ENCODE results near the gene PACSIN1.
"Not testable (repeated sequence)": the region's sequence is repeated elsewhere in the genome, so short reads cannot be mapped to it uniquely, and the experiment has no call there.

The PACSIN1 gene

DNA sequence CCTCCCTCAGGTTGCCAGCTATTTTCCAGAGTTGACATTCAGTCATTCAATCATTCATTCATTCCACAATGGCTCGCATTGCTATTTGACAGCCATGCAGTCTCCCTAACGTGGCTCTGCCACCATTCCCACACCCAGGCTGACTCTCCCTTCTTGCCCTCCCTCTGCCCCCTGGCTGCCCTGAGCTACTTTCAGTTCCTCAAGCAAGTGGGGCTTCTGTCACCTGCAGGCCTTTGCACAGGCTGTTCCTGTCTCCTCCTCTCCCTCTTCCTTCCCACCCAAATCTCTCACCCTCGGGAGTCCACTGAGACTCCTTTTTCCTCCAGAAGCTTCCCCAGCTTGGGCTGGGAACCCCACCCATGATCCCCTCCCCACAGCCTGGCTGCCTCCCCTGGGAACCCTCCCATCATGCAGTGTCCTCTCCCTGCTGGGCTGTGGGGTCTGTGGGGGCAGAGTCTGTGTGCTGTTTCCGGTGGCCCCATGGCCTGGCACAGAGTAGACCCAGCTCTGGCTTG lies 2.6 kb downstream of the PACSIN1 start:
- H3K4me1 Mint-ChIP-seq = peaks cover 14% of the 10 kb centered on the region
- no peaks in the 10 kb centered on the region for H3K9me3 Mint-ChIP-seq
- no peak for ATAC-seq
- no peak for DNase-seq
- H3K27me3 Mint-ChIP-seq = peaks cover 53% of the 10 kb centered on the region
- H3K4me3 Mint-ChIP-seq = no peak overlapping the region
- H3K27ac Mint-ChIP-seq = peak overlapping the region in 1 of 2 donors; percentile 13

DNA sequence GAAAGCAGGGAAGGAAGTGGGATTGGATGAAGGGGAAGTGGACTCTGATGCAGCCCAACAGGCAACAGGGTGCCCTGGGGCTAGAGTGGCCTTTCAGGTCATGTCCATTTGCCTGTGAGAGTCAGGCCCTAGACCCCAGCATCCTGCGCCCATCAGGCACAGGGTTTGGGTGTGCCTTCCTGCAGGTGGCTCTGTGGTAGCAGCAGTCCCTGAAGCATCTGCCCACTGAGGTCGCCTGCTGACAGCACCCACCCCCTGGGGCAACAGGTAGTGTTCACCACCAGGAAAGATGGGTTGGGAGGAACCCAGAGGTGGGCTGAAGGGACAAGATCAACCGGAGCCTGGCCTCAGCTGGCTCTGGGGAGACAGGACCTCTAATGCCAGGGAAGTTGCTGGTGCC lies 3.6 kb downstream of the PACSIN1 start:
- Mint-ChIP-seq H3K4me1 (peaks cover 14% of the 10 kb centered on the region), H3K27ac (peak overlapping the region in 1 of 2 donors; percentile 95), H3K27me3 (peaks cover 42% of the 10 kb centered on the region), H3K4me3 (no peak overlapping the region), H3K9me3 (no peaks in the 10 kb centered on the region)
- DNase-seq (no peak), ATAC-seq (no peak)

DNA sequence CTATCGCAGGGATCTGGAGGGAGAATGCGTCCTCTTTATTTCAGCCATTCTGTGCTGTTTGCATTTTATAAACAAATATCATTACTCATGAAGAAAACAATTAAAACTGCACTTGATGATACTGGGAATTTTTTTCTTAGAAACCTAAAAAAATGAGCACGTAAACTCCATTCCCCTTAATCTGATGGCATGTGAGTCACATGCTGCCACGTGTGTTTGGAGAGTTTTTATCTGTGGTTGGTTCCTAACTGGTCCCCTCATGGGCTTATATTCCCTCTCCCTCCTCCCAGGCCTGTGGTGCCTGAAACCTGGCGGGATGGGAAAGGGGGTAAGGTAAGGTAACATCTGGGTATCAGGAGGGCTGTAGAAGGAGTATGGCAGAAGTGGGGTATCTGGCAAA lies 6.5 kb downstream of the PACSIN1 start:
- ATAC-seq (no peak), DNase-seq (no peak)
- Mint-ChIP-seq H3K27me3 (peaks cover 14% of the 10 kb centered on the region), H3K4me3 (no peak overlapping the region), H3K9me3 (no peaks in the 10 kb centered on the region), H3K4me1 (no peaks in the 10 kb centered on the region), H3K27ac (peak overlapping the region; percentile 29 to 72)

DNA sequence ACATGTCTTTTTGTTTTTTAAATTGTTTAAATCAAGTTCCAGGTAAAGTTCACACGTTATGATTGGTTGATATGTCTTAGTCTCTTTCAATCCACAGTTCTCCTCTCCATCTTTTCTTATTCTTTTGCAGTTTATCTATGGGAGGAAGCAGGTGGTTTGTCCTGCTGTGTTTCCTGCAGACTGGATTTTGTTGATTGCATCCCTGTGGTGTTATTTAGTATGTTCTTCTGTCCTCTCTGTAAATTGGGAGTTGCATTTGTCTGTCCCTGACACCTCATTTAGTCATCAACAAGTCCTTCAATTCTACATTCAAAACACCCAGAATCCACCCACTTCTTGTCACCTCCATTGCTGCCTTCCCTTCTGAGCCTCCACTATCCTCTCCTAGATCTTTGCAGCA lies 8.1 kb downstream of the PACSIN1 start:
- Mint-ChIP-seq H3K9me3 (no peaks in the 10 kb centered on the region), H3K27me3 (peaks cover 8% of the 10 kb centered on the region), H3K27ac (no peak overlapping the region), H3K4me1 (no peaks in the 10 kb centered on the region), H3K4me3 (no peak overlapping the region)
- DNase-seq (no peak), ATAC-seq (no peak)

DNA sequence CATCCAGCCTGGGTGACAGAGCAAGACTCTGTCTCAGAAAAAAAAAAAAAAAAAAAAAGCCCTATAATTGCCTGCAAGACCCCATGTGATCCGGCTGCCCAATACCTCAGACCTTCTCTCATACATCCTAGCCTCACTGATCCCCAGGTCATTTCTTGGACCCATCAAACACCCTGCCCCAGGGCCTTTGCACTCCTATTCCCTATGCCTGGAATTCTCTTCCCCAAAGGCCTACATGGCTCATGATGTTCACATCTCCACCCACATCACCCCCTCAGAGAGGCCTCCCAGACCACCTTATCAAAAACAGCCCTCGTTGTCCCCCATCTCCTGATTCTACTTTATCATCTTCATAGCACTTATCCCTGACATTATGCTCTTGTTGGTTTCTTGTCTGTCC lies 8.9 kb downstream of the PACSIN1 start:
- H3K9me3 Mint-ChIP-seq = no peaks in the 10 kb centered on the region
- no peaks in the 10 kb centered on the region for H3K27me3 Mint-ChIP-seq
- H3K4me1 Mint-ChIP-seq = no peaks in the 10 kb centered on the region
- H3K4me3 Mint-ChIP-seq = no peak overlapping the region
- no peak overlapping the region for H3K27ac Mint-ChIP-seq
- ATAC-seq (no peak), DNase-seq (no peak)

DNA sequence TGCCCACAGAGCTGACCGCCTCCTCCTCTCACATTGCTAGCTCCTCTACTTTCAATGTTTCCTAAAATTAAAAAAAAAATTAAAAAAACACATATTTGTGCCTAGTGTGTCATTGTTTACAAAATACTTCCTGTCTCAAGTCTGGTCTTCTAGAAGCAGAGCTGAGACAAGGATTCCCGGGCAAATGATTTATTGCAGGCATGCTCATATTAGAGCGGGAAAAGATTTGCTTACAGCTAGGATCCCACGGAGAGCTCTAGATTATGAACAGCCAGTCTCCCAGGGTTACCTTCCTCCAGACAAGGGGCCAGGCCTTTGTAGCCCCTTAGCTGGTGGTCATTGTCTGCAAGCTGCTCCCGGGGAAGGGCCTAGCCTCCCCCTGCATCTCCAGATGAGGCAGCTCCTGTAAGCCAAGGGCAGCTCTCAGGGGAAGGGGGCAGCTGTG lies 9.4 kb downstream of the PACSIN1 start:
- Mint-ChIP-seq H3K27ac (no peak overlapping the region), H3K4me3 (no peak overlapping the region), H3K27me3 (no peaks in the 10 kb centered on the region), H3K9me3 (no peaks in the 10 kb centered on the region), H3K4me1 (no peaks in the 10 kb centered on the region)
- ATAC-seq (no peak), DNase-seq (no peak)

DNA sequence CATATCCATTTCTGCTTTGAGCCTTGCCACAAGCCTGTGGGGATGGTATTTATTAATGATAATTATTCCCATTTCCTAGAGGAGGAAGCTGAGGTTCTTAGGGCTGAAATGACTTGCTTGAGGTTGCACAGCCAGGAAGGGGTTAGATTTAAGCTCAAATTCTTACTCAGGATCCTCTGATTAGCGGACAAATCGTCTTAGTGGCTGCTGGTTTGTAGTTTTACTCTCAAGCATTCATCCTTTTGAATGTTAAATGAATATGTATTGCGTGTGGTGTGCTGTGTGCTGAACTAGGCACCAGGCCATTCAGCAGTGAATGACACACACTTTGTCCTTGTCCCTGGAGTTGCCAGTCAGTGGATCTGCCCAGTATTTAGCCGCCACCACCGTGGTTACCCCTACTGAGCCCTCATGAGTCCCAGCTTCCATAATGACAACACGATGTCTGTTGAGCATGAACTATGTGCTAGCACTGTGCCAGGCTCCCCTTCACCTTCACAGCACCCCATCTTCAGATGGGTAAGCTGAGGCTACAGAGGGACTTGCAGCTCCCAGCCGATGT lies 10.0 kb downstream of the PACSIN1 start:
- H3K4me1 Mint-ChIP-seq = no peaks in the 10 kb centered on the region
- DNase-seq = no peak
- no peaks in the 10 kb centered on the region for H3K27me3 Mint-ChIP-seq
- no peaks in the 10 kb centered on the region for H3K9me3 Mint-ChIP-seq
- no peak overlapping the region for H3K4me3 Mint-ChIP-seq
- no peak for ATAC-seq
- no peak overlapping the region for H3K27ac Mint-ChIP-seq

DNA sequence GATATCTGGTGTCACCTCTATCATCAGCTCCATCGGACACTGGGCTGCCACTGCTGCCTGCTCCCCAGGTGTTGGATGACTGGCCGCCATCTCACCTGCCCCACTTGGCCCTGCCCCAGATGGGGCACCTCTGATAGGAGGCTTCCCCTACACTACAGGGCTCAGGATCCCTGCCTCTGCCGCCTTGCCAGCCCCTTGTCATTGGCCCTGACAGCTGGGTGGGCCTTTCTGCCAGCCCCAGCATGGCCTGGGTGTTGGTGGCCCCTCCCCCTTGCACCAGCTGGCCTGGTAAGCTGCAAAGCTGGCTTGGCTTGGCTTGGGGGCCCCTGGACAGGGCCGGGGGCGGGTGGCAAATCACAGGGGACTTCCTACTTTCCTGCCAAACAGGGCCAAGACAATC lies 10.6 kb downstream of the PACSIN1 start:
- Mint-ChIP-seq H3K9me3 (no peaks in the 10 kb centered on the region), H3K27ac (no peak overlapping the region), H3K4me1 (no peaks in the 10 kb centered on the region), H3K4me3 (no peak overlapping the region), H3K27me3 (no peaks in the 10 kb centered on the region)
- ATAC-seq (no peak), DNase-seq (no peak)

DNA sequence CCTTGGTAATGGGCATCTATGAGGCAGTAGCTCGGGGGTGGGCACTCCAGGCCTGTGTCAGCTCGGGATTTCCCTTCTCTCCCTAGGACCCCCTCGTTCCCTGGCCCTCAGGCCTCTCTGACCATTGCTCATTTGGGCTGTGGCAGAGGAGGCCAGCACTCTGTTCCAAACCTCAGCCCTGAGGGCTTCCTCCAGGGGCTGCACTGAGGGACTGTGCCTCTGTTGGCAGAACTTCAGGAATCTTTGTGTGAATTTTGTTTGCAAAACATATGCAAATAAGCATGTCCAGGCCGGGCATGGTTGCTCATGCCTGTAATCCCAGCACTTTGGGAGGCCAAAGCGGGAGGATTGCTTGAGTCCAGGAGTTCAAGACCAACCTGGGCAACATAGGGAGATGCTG lies 11.0 kb downstream of the PACSIN1 start:
- H3K4me3 Mint-ChIP-seq = no peak overlapping the region
- H3K4me1 Mint-ChIP-seq = no peaks in the 10 kb centered on the region
- no peak overlapping the region for H3K27ac Mint-ChIP-seq
- ATAC-seq (no peak), DNase-seq (no peak)
- no peaks in the 10 kb centered on the region for H3K9me3 Mint-ChIP-seq
- no peaks in the 10 kb centered on the region for H3K27me3 Mint-ChIP-seq

DNA sequence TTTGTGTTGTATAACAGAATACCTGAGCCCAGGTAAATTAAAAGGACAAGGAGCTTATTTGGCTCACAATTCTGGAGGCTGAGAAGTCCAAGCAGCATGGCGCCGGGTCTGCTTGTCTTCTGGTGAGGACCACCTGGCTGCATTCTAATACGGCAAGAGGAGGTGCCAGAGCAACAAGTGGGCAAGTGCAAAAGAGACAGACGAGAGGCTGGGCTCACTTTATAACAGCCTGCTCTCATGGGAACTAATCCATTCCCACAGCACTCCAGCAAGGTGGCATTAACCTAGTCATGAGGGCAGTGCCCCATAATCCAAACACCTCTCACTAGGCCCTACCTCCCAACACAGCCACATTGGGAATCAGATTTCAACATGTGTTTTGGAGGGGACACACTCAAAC lies 12.9 kb downstream of the PACSIN1 start:
- ATAC-seq = no peak
- H3K9me3 Mint-ChIP-seq = no peaks in the 10 kb centered on the region
- H3K27me3 Mint-ChIP-seq = no peaks in the 10 kb centered on the region
- no peak overlapping the region for H3K27ac Mint-ChIP-seq
- no peak for DNase-seq
- H3K4me3 Mint-ChIP-seq = no peak overlapping the region
- H3K4me1 Mint-ChIP-seq = peaks cover under 1% of the 10 kb centered on the region

DNA sequence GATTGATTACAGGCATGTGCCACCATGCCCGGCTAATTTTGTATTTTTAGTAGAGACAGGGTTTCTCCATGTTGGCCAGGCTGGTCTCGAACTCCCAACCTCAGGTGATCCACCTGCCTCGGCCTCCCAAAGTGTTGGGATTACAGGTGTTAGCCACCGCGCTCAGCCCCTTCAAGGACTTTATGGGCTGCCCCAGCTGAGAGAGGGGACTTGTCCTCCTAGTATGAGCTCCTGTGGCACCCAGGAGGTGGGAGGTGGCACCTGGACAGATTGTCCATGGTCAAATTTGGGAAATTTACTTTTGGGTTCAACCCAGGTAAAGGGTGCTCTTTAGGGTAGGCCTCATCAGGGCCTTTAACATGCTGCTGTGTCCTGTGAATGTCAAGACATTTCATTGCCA lies 17.9 kb downstream of the PACSIN1 start:
- H3K9me3 Mint-ChIP-seq, H3K4me3 Mint-ChIP-seq, DNase-seq, ATAC-seq, H3K27me3 Mint-ChIP-seq, H3K27ac Mint-ChIP-seq: not testable (repeated sequence)
- peaks cover 31% of the 10 kb centered on the region for H3K4me1 Mint-ChIP-seq

DNA sequence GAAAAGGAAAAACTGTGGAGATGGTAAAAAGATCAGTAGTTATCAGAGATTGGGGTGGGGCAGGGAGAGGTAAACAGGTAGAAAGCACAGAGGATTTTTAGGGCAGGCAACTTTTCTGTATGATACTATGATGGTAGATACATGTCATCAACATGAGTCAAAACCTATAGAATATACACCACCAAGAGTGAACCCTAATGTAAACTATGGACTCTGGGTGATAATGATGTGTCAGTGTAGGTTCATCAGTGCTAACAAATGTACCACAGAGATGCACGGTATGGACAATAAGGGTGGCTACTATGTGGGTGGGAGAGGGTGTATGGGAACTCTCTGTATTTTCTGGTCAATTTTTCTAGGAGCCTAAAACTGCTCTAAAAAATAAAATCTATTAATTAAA lies 18.5 kb downstream of the PACSIN1 start:
- no peaks in the 10 kb centered on the region for H3K9me3 Mint-ChIP-seq
- ATAC-seq = peak; percentile 31
- no peak overlapping the region for H3K4me3 Mint-ChIP-seq
- no peak for DNase-seq
- H3K27me3 Mint-ChIP-seq = no peaks in the 10 kb centered on the region
- peaks cover 35% of the 10 kb centered on the region for H3K4me1 Mint-ChIP-seq
- H3K27ac Mint-ChIP-seq = no peak overlapping the region

DNA sequence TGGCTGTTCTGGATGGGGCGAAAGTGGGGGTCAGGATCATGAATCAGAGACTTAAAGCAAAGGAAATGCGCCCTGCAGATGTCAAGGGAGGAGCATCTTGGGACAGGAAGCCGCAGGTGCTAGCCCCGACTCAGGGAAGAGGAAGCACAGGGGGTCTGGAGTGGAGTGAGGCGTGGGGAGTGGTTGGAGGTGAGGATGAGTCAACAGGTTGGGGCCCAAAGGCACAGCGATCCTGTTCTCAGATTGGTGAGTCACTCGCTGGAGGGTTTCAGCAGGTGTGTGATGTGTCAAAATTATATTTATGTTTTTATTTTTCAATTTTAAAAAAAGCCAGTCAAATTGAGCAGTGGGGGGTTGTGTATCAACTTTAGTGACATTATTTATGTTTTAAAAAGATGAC lies 19.0 kb downstream of the PACSIN1 start:
- Mint-ChIP-seq H3K27me3 (no peaks in the 10 kb centered on the region), H3K27ac (peak overlapping the region; percentile 65 to 92), H3K9me3 (no peaks in the 10 kb centered on the region), H3K4me1 (peaks cover 40% of the 10 kb centered on the region), H3K4me3 (peak overlapping the region; percentile 59 to 63)
- ATAC-seq = peak; percentile 99
- peak; percentile 67 to 85 for DNase-seq

DNA sequence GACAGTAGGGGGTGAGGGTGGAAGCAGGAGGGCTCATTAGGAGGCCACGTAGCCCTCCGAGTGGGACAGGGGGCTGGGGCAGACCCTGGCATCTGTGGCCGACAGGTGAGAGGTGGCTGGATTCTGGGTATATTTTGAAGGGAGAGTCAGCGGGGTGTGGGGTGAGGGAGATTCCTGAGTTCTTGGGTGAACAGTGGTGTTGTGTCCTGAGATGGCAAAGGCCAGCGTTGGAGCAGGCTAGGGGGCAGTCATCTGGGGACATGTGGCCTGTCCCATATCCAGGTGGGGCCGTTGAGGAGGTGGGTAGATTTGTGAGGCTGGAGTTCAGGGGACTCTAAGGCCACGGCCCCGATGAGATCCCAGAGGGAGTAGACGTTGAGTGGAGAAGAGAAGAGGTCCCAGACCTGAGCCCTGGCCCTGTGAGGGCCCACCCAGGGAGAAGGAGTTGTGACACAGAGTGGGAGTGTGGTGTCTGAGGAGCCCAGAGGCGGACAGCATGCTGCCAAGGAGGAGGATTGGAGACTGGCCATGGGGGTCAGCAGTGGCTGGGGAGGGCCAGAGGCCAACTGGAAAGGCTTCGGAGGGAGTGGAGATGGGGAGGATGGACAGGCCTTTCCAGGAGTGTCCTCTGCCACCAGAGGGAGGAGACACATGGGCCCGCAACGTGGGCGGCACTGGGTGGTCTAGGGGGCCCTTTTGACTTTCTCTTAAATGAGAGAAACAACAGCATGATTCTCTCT lies 19.6 kb downstream of the PACSIN1 start:
- H3K4me1 Mint-ChIP-seq = peaks cover 42% of the 10 kb centered on the region
- H3K4me3 Mint-ChIP-seq = peak overlapping the region; percentile 59 to 63
- DNase-seq (no peak), ATAC-seq (no peak)
- no peaks in the 10 kb centered on the region for H3K27me3 Mint-ChIP-seq
- no peaks in the 10 kb centered on the region for H3K9me3 Mint-ChIP-seq
- peak overlapping the region; percentile 82 to 92 for H3K27ac Mint-ChIP-seq

DNA sequence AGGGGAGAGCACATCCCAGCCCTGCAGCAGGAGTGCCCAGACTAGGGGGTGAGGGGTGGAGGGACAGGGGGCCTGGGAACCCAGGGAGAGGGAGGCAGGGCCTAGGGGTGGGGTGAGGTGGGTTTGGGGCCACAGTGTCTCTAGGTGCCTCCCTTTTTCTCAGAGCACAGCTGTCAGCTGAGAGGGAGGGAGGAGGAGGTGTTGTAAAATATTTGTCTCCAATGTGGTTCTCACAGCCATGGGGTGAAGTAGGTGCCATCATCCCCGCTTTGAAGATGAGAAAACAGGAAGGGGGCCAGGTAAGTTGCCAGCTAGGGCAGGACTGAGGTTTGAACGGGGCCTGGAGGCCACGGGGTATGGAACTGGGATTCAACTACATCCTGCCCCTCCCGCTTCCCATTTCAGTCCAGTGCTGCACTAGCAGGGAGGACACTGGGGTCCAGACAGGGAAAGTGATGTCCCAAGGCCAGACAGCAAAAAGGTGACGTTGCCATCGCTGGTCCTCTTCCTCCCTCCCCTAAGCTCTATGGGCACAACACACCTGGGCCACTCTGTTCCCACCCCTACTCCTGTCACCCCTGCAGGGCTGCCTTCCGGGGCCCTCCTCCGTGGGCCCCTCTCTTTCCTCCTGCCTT lies 20.3 kb downstream of the PACSIN1 start:
- Mint-ChIP-seq H3K27me3 (no peaks in the 10 kb centered on the region), H3K4me3 (peak overlapping the region in 1 of 2 donors; percentile 59), H3K27ac (peak overlapping the region; percentile 82 to 92), H3K9me3 (no peaks in the 10 kb centered on the region), H3K4me1 (peaks cover 49% of the 10 kb centered on the region)
- ATAC-seq (no peak), DNase-seq (no peak)

DNA sequence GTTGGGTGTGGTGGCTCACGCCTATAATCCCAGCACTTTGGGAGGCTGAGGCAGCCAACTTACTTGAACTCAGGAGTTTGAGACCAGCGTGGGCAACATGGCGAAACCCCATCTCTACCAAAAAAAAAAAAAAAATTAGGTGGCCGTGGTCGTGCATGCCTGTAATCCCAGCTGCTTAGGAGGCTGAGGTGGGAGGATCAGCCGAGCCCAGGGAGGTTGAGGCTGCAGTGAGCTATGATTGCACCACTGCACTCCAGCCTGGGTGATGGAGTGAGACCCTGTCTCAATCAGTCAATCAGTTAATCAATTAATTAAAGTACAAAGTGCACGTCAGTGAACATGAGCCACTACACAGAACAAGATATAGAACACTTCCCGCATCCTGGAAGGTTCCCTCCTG lies 21.0 kb downstream of the PACSIN1 start:
- peak overlapping the region in 1 of 2 donors; percentile 34 for H3K27ac Mint-ChIP-seq
- DNase-seq, H3K4me3 Mint-ChIP-seq, ATAC-seq, H3K27me3 Mint-ChIP-seq, H3K9me3 Mint-ChIP-seq: not testable (repeated sequence)
- peaks cover 51% of the 10 kb centered on the region for H3K4me1 Mint-ChIP-seq
